Measurements from ENCODE around the gene SLC39A11. TPM values are rescaled to one million over a fixed set of nuclear protein-coding genes. Genes with fewer than 3 reads are reported as not detected.
"Not testable (repeated sequence)": the region's sequence is repeated elsewhere in the genome, so short reads cannot be mapped to it uniquely, and the experiment has no call there.

The SLC39A11 gene
- total RNA-seq, 4 donors from 2014 or later = 45.2 to 59.5 (median 49.2) TPM

DNA sequence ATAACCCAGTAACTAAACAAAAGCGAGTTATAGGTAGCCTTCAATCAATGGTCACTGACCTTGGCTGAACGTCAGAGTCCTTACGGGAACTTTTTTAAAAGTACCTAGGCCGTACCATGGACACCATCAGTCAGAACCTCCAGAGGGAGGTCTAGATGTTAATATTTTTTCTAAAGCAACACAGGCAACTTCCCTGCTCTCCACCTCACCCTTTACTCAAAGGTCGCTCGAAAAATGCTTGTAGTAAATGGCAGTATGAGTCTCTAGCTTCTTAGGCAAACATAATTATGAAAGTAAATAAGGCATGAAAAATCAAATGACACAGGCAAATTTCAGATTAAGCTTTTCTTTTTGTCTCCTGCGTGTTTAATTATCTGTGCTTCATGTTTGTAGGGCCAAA lies 82.1 kb downstream of the SLC39A11 start:
- 92% methylated on average over 7 of the region's 7 CpGs for WGBS
- Histone ChIP-seq H3K4me3 (no peak overlapping the region), H3K4me1 (peaks cover 4% of the 10 kb centered on the region), H3K27me3 (no peaks in the 10 kb centered on the region), H3K36me3 (no peaks in the 10 kb centered on the region), H3K27ac (no peak overlapping the region), H3K9me3 (no peaks in the 10 kb centered on the region)
- no peak for DNase-seq (ENCODE audit: low spot score in 2 of 2)
- no peak for TF ChIP-seq POLR2A (IDR thresholded peaks at IDR 0.05)
- no peak for TF ChIP-seq EP300 (IDR thresholded peaks at IDR 0.05)
- no peak for TF ChIP-seq POLR2AphosphoS5 (IDR thresholded peaks at IDR 0.05)
- TF ChIP-seq, protein P1, sequence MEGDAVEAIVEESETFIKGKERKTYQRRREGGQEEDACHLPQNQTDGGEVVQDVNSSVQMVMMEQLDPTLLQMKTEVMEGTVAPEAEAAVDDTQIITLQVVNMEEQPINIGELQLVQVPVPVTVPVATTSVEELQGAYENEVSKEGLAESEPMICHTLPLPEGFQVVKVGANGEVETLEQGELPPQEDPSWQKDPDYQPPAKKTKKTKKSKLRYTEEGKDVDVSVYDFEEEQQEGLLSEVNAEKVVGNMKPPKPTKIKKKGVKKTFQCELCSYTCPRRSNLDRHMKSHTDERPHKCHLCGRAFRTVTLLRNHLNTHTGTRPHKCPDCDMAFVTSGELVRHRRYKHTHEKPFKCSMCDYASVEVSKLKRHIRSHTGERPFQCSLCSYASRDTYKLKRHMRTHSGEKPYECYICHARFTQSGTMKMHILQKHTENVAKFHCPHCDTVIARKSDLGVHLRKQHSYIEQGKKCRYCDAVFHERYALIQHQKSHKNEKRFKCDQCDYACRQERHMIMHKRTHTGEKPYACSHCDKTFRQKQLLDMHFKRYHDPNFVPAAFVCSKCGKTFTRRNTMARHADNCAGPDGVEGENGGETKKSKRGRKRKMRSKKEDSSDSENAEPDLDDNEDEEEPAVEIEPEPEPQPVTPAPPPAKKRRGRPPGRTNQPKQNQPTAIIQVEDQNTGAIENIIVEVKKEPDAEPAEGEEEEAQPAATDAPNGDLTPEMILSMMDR (IDR thresholded peaks at IDR 0.05) = no peak

GRCh38 chr17:73007407-73007806 lies 85.1 kb downstream of the SLC39A11 start:
- Histone ChIP-seq H3K36me3 (no peaks in the 10 kb centered on the region), H3K9me3 (no peaks in the 10 kb centered on the region), H3K4me3 (no peak overlapping the region), H3K27ac (no peak overlapping the region), H3K4me1 (peaks cover 4% of the 10 kb centered on the region), H3K27me3 (no peaks in the 10 kb centered on the region)
- TF ChIP-seq, protein P1 (IDR thresholded peaks at IDR 0.05) = no peak
- TF ChIP-seq POLR2A (IDR thresholded peaks at IDR 0.05) = no peak
- no peak for TF ChIP-seq POLR2AphosphoS5 (IDR thresholded peaks at IDR 0.05)
- TF ChIP-seq EP300 (IDR thresholded peaks at IDR 0.05) = no peak
- 64% methylated on average over 7 of the region's 7 CpGs for WGBS
- no peak for DNase-seq (ENCODE audit: low spot score in 2 of 2)

DNA sequence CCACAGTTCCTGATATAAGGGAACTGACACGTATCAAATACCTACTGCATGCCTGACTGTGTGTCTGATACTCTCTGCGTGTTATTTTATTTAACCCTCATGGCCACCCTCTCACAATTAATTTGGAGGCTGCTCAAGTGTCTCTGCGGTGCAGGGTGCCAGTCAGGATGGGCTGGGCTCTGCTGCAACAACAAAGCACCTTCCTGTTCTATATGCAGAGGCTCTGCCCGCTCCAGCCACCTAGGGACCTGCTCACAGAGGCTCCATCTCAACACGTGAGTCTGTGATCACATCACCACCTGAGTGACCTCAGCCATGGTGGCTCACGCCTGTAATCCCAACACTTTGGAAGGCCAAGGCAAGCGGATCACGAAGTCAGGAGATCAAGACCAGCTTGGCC lies 87.1 kb downstream of the SLC39A11 start:
- Histone ChIP-seq H3K36me3 (no peaks in the 10 kb centered on the region), H3K9me3 (no peaks in the 10 kb centered on the region), H3K27me3 (no peaks in the 10 kb centered on the region), H3K27ac (no peak overlapping the region), H3K4me3 (no peak overlapping the region), H3K4me1 (peaks cover 4% of the 10 kb centered on the region)
- WGBS = 93% methylated on average over 8 of the region's 8 CpGs
- DNase-seq (ENCODE audit: low spot score in 2 of 2) = no peak
- TF ChIP-seq, protein P1 (IDR thresholded peaks at IDR 0.05) = no peak
- no peak for TF ChIP-seq POLR2AphosphoS5 (IDR thresholded peaks at IDR 0.05)
- TF ChIP-seq EP300 (IDR thresholded peaks at IDR 0.05) = no peak
- TF ChIP-seq POLR2A (IDR thresholded peaks at IDR 0.05) = no peak

GRCh38 chr17:73003487-73003886 lies 89.0 kb downstream of the SLC39A11 start:
- Histone ChIP-seq H3K36me3 (no peaks in the 10 kb centered on the region), H3K9me3 (no peaks in the 10 kb centered on the region), H3K27me3 (no peaks in the 10 kb centered on the region), H3K4me1 (peaks cover 4% of the 10 kb centered on the region), H3K4me3 (no peak overlapping the region), H3K27ac (no peak overlapping the region)
- no peak for DNase-seq (ENCODE audit: low spot score in 2 of 2)
- TF ChIP-seq EP300 (IDR thresholded peaks at IDR 0.05) = no peak
- no peak for TF ChIP-seq POLR2AphosphoS5 (IDR thresholded peaks at IDR 0.05)
- TF ChIP-seq, protein P1 (IDR thresholded peaks at IDR 0.05) = no peak
- TF ChIP-seq POLR2A (IDR thresholded peaks at IDR 0.05) = no peak
- WGBS = 79% methylated on average over 6 of the region's 6 CpGs

GRCh38 chr17:73000832-73001231 lies 91.7 kb downstream of the SLC39A11 start:
- no peak for DNase-seq (ENCODE audit: low spot score in 2 of 2)
- Histone ChIP-seq H3K9me3 (no peaks in the 10 kb centered on the region), H3K27ac (no peak overlapping the region), H3K4me1 (no peaks in the 10 kb centered on the region), H3K4me3 (no peak overlapping the region), H3K36me3 (no peaks in the 10 kb centered on the region), H3K27me3 (no peaks in the 10 kb centered on the region)
- 92% methylated on average over 3 of the region's 3 CpGs for WGBS
- TF ChIP-seq, protein P1 (IDR thresholded peaks at IDR 0.05) = no peak
- no peak for TF ChIP-seq POLR2A (IDR thresholded peaks at IDR 0.05)
- TF ChIP-seq EP300 (IDR thresholded peaks at IDR 0.05) = no peak
- no peak for TF ChIP-seq POLR2AphosphoS5 (IDR thresholded peaks at IDR 0.05)

DNA sequence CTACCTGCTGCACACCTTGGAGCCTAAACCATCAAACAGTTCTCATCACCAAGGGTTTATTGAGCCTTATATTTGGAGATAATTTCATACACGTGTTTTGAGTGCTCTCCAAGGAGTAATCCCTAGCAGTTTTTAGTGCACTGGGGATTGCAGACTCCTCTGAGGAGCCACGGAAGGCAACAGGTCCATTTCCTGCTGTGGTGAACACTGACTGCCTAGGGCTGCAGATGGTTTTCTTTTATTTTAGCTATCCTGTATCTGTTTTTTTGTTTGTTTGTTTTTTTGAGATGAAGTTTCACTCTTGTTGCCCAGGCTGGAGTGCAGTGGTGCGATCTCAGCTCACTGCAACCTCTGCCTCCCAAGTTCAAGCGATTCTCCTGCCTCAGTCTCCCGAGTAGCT lies 93.0 kb downstream of the SLC39A11 start:
- not testable (repeated sequence) for H3K36me3 ChIP-seq; DNase-seq (ENCODE audit: low spot score in 2 of 2); H3K9me3 ChIP-seq; H3K4me1 ChIP-seq; H3K27ac ChIP-seq; H3K27me3 ChIP-seq; H3K4me3 ChIP-seq
- WGBS = 88% methylated on average over 5 of the region's 5 CpGs
